ENCODE measurements around the gene BANP.
A peak's percentile ranks its signal among the peaks of the same experiment; 100 is the strongest.
"Not testable (repeated sequence)": the region's sequence is repeated elsewhere in the genome, so short reads cannot be mapped to it uniquely, and the experiment has no call there.

BANP gene

DNA sequence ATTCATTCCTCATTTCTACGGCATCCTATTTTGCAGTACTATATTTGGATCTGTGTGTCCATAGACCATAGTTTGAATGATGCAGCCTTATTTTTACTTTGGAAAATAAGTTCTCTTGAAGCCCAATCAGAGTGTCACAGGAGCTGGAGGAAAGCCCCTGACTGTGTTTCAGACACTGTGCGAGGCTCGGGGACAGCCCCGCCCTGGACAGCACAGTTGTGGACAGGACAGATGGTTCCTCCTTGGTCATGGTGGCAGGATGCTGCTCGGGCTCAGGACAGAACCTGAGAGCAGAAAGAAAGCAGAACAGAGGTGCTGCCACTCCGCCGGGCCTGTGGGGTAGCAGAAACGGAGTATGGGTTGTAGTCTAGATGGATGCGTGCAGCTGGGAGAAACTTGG is 22.9 kb downstream of the BANP start:
- TF ChIP-seq, protein P1, sequence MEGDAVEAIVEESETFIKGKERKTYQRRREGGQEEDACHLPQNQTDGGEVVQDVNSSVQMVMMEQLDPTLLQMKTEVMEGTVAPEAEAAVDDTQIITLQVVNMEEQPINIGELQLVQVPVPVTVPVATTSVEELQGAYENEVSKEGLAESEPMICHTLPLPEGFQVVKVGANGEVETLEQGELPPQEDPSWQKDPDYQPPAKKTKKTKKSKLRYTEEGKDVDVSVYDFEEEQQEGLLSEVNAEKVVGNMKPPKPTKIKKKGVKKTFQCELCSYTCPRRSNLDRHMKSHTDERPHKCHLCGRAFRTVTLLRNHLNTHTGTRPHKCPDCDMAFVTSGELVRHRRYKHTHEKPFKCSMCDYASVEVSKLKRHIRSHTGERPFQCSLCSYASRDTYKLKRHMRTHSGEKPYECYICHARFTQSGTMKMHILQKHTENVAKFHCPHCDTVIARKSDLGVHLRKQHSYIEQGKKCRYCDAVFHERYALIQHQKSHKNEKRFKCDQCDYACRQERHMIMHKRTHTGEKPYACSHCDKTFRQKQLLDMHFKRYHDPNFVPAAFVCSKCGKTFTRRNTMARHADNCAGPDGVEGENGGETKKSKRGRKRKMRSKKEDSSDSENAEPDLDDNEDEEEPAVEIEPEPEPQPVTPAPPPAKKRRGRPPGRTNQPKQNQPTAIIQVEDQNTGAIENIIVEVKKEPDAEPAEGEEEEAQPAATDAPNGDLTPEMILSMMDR (conservative IDR thresholded peaks at IDR 0.05; ENCODE audit: control insufficient read depth, insufficient read depth, low read depth, low read length): no peak
- H3K4me3 ChIP-seq (ENCODE audit: control insufficient read depth, low read depth, low read length): no peak overlapping the region
- DNase-seq (ENCODE audit: low read depth): no peak

GRCh38 chr16:87976665-87977064 is 25.4 kb downstream of the BANP start:
- no peak overlapping the region for H3K4me3 ChIP-seq (ENCODE audit: control insufficient read depth, low read depth, low read length)
- peak; percentile 56 for DNase-seq (ENCODE audit: low read depth)
- TF ChIP-seq, protein P1 (conservative IDR thresholded peaks at IDR 0.05; ENCODE audit: control insufficient read depth, insufficient read depth, low read depth, low read length): no peak

GRCh38 chr16:87978127-87978526 is 26.9 kb downstream of the BANP start:
- DNase-seq (ENCODE audit: low read depth): no peak
- no peak overlapping the region for H3K4me3 ChIP-seq (ENCODE audit: control insufficient read depth, low read depth, low read length)
- TF ChIP-seq, protein P1 (conservative IDR thresholded peaks at IDR 0.05; ENCODE audit: control insufficient read depth, insufficient read depth, low read depth, low read length): no peak

DNA sequence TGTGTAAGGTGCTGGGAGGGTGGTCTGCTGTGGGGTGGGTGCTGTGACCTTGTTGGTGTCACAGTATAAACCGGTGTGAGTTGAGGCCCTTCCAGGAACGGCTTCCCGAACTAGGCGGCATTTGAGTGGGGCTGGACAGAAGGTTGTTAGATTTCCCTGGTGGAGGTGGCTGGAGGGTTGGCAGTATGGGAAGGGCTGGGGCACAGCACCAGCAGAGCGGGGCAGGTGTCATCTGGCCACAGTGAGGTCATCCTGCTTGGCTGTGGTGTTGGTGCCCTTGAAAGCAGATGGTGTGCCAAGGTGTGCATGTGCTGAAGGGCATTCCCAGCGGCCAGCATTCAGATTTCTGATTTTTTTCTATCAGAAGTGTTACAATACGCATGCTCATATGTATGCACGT is 28.1 kb downstream of the BANP start:
- TF ChIP-seq, protein P1 (conservative IDR thresholded peaks at IDR 0.05; ENCODE audit: control insufficient read depth, insufficient read depth, low read depth, low read length): no peak
- DNase-seq (ENCODE audit: low read depth): no peak
- no peak overlapping the region for H3K4me3 ChIP-seq (ENCODE audit: control insufficient read depth, low read depth, low read length)

DNA sequence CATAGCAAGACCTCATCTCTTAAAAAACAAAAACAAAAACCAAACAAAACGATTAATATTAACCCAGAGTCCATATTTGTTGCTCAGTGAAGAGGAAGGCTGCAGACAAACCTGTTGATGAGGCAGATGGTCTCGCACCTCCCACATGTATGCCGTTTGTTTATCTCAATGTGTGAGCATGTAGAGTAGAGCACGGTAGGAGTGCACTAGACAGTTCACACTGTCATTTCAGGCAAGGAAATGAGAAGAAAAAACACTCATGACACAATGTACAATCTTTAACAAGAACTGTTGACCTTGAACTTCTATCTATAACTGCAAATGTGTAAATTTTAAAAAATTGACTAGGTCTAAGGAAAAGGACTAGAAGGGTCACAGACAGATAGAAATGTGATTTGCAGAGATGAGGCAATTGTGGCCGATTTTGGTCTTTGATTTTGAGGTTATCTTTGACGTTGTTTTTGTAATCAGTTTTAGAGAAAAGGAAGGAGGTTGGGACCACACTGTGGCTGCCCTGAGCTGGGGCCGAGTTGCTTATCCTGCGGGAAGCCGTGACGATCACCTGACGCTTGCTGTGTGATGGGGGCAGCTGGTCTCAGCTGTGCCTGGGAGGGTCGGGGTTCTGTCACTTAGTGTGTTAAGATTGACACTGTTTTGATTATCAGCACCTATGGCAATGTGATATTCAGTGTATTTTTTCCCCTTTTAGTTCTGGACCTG is 28.8 kb downstream of the BANP start:
- not testable (repeated sequence) for DNase-seq (ENCODE audit: low read depth); H3K4me3 ChIP-seq (ENCODE audit: control insufficient read depth, low read depth, low read length)

- DNase-seq (ENCODE audit: low read depth); H3K4me3 ChIP-seq (ENCODE audit: control insufficient read depth, low read depth, low read length): not testable (repeated sequence)
These were observed 30.1 kb downstream of the BANP start for GRCh38 chr16:87981376-87981775.

- no peak for DNase-seq (ENCODE audit: low read depth)
- TF ChIP-seq, protein P1 (conservative IDR thresholded peaks at IDR 0.05; ENCODE audit: control insufficient read depth, insufficient read depth, low read depth, low read length): no peak
- H3K4me3 ChIP-seq (ENCODE audit: control insufficient read depth, low read depth, low read length): no peak overlapping the region
These were observed 31.4 kb downstream of the BANP start for GRCh38 chr16:87982581-87983041.

Measured in fibroblast of mammary gland (primary cell).